C1 segment of cervical spinal cord (tissue), 14 donors: ENCODE results near the gene MTM1.

Source experiments
- DNase-seq, 14 donors: peaks; one replicate each; lab custom pipeline; 2025; lab: John Stamatoyannopoulos, UW

MTM1 gene

GRCh38 chrX:150663073-150663472, 94.7 kb downstream of the MTM1 start:
- DNase-seq = no peak

- DNase-seq = peak in 3 of 14 donors; percentile 1 to 78 (median 12)
Measured at GRCh38 chrX:150664290-150664689, 95.9 kb downstream of the MTM1 start.

DNA sequence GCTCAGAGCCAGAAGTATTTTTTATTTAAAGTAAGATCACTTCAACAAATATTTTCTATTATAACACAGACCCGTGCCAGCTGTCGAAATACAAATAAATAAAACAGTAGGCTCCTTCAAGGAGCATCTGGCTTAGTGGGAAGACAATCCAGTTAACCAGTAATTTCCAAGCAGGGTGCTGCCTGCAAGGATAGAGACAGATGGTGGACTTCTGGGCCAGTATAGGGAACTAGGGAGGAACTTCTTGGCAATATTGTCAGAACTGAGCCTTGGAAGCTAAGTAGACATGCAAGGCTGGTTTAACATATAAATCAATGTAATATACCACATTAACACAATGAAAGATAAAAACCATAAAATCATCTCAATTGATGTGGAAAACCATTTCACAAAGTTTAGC, 107.8 kb downstream of the MTM1 start:
- DNase-seq = no peak

- DNase-seq = peak in 1 of 14 donors; percentile 19
Measured at GRCh38 chrX:150680974-150681373, 112.6 kb downstream of the MTM1 start.

GRCh38 chrX:150683112-150683511, 114.7 kb downstream of the MTM1 start:
- no peak for DNase-seq

- no peak for DNase-seq
Measured at GRCh38 chrX:150683536-150684146, 115.2 kb downstream of the MTM1 start.

- no peak for DNase-seq
Measured at GRCh38 chrX:150688911-150689451, 120.6 kb downstream of the MTM1 start.

DNA sequence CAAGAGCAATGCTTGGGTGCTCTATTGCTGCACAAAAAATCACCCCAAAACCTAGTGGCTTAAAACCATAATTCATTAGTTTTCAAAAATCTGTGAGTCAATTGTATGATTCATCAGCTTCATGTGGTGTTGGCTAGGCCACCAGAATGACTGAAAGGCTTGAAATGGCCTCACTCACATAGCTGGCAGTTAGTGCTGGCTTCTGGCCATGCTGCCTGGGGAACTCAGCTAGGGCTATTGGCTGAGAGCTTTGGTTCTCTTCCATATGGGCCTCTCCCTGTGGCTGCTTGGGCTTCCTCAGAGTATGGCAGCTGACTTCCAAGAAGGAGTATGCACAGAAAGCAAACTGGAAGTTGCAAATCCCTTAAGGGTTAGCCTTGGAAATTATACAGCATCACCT, 121.7 kb downstream of the MTM1 start:
- peak in 1 of 14 donors; percentile 1 for DNase-seq

- no peak for DNase-seq
Measured at GRCh38 chrX:150692296-150692695, 123.9 kb downstream of the MTM1 start.

- peak in 6 of 14 donors; percentile 3 to 50 (median 22) for DNase-seq
Measured at GRCh38 chrX:150692831-150693724, 124.7 kb downstream of the MTM1 start, which contains the start of gene MTMR1. Gene MTMR1, plus strand, starts transcription at chrX:150693396. Its CDS starts 135 bp downstream, at chrX:150693531.

DNA sequence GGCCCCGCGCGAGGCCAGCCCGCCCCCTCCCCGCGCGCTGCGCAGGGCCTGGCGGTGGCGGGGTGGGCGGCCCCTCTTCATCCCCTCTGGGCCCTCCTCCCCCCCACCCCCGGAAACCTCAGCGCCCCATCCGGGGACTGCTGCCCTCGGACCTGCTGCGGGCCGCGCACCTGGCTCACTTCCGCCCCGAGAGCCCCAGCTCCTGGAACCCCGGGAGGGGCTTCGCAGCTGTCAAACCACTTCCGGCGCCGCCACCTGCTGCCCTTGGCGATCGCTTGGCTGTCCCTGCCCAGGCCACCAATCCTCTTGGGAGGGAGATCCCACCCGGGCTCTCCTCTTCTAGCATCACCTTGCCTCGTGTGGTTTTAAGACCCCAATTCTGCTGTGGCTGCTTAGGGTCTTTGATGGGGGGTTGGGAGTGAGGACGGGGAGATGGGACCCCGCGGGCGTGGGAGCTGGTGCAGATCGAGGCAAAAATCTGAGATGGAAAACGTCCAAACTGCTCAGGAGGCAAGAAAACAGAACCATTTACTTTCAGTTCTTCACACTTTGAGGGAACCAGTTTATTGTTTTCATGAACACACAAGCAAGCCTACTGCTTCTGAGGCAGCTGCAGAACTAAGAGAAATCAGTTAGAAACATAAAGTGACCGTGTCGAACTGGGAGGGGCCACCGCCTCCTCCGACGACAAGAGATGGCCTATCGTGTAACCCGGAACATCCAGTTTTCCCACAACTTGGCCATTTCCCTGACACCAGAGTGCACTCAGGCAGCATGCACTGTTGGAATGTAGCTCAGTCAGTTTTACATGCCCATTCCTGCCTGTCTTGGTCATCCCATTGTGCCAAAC, 125.5 kb downstream of the MTM1 start:
- peak in 7 of 14 donors; percentile 2 to 34 (median 13) for DNase-seq

- DNase-seq = no peak
Measured at GRCh38 chrX:150694738-150695410, 126.5 kb downstream of the MTM1 start.

DNA sequence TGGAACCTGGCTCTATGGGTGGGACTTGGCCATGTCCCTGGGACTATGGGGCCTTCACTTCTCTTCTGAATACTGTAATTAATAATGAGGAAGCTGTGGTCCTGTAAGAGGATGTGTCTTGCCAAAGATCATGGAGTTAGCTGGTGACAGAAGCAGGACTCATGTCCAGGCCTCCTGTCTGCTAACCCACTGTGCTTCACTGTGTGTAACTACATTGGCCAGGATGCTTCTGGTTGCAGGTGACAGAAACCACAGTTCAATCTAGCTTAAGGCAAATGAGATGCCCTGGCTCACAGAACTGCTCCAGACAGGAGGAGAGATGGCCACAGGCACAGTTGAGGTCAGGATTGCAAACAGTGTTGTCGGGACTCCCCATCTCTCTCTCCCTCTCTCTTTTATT, 127.9 kb downstream of the MTM1 start:
- DNase-seq = no peak

DNA sequence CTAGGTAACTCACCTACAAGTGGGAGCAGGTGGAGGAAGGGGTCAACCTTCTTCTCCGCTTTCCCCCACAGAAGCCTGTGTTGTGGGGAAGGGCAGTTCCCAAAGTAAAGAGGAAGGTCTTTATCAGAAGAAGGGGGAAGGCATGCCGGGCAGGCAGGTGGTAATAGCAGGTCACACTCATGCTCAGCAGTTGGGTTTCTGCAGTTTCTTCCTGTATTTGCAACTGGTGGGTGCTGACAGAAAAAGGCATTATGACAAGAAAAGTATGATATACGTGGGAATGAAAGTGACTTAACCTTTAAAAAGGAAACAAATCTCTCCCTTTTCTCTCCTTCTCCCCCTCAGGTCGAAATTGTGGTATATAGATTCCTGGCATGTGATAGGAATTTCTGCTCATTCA, 128.4 kb downstream of the MTM1 start:
- DNase-seq = no peak

DNA sequence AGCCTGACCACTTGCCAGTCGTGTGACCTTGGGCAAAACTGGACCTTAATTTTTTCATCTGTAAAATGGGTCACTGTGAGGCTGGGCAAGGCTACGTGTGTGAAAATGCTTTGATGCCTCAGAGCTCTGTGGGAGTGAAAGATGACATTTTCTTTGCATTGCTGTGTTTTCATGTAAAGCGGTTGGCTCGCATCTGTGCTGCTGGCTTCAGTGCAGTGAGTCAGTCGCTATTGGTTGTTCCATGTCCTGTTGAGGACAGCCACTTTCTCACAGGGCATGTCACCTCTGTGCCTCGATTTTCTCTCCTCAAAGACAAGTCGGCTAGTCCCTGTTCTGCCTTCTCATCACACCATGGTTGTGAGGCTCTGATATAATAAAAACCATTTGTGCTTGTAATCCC, 129.2 kb downstream of the MTM1 start:
- DNase-seq = no peak

GRCh38 chrX:150698981-150699380, 130.6 kb downstream of the MTM1 start:
- DNase-seq = no peak

DNA sequence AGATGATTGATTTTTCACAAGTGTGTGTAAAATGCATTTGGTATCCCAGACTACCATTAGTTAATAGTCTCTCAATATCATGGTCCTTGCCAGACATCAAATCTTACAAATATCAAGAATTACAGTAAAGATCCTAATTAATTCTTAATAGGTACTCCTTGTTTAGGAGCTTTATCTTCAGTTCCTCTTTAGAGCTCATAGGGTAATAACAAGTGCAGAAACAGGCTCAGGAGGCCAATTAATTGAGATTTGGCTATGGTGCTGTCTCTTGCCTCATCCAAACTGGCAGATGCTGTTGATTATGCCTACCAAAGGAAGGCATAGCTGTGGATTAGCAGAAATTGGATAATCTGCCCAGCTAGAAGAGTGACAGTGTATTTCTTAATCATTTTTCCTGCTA, 131.7 kb downstream of the MTM1 start:
- peak in 1 of 14 donors; percentile 11 for DNase-seq

- no peak for DNase-seq
Measured at GRCh38 chrX:150701377-150701776, 133.0 kb downstream of the MTM1 start.

DNA sequence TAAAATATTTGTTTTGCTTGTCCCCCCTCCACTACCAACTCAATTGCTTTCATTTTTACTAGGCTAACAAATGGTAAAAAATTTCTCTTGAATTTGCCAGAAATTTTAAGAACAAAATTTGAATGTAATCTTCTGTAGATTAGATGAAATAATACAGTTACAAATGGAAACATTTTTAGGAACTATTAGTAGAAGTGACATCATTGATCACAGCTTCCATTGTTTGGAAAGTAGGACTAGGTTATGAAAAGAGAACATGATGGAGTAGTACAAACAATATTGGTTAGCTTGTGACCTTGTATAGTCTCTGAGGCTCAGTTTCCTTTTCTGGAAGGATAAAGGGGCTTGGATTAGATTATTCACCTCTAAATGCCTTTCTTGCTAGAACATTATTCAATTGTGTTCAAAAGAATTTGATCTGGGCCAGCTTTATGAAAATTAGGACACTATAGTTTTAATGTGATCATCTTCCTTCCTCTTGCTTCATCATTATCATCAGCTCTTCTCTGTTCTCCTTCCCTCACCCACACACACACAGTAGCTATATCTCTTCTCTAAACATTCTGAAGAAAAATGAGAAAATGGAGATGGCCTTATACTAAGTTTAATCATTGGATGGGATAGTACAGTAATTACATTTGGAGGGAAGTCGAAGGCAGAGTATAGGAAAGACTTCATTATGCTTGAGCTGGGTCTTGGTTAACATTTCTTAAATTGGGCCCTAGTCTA, 134.7 kb downstream of the MTM1 start:
- no peak for DNase-seq

- no peak for DNase-seq
Measured at GRCh38 chrX:150703695-150703974, 135.2 kb downstream of the MTM1 start.
